Measurements from ENCODE around the gene TRIOBP.
A peak's percentile ranks its signal among the peaks of the same experiment; 100 is the strongest.
"Not testable (repeated sequence)": the region's sequence is repeated elsewhere in the genome, so short reads cannot be mapped to it uniquely, and the experiment has no call there.

Gene TRIOBP

GRCh38 chr22:37777122-37777687 lies 80.4 kb downstream of the TRIOBP start:
- no peak for DNase-seq

GRCh38 chr22:37778370-37779009 lies 81.6 kb downstream of the TRIOBP start:
- no peak for DNase-seq

GRCh38 chr22:37781434-37782059 lies 84.7 kb downstream of the TRIOBP start:
- DNase-seq: no peak

- no peak for DNase-seq
Observed at GRCh38 chr22:37782340-37783168, 85.7 kb downstream of the TRIOBP start.

GRCh38 chr22:37784829-37785495 lies 88.1 kb downstream of the TRIOBP start:
- no peak for DNase-seq

GRCh38 chr22:37790234-37790633 lies 93.4 kb downstream of the TRIOBP start:
- no peak for DNase-seq

GRCh38 chr22:37792494-37792893 lies 95.6 kb downstream of the TRIOBP start:
- no peak for DNase-seq

GRCh38 chr22:37794376-37794775 lies 97.5 kb downstream of the TRIOBP start:
- DNase-seq: no peak

GRCh38 chr22:37796079-37796478 lies 99.2 kb downstream of the TRIOBP start:
- DNase-seq: no peak

- not testable (repeated sequence) for DNase-seq
Observed at GRCh38 chr22:37797259-37797658, 100.4 kb downstream of the TRIOBP start.

- DNase-seq: no peak
Observed at GRCh38 chr22:37797874-37798500, 101.1 kb downstream of the TRIOBP start.

- not testable (repeated sequence) for DNase-seq
Observed at GRCh38 chr22:37799979-37800378, 103.1 kb downstream of the TRIOBP start.

- no peak for DNase-seq
Observed at GRCh38 chr22:37801946-37802309, 105.1 kb downstream of the TRIOBP start.

GRCh38 chr22:37802310-37803194 lies 105.7 kb downstream of the TRIOBP start:
- peak; percentile 10 for DNase-seq

- DNase-seq: no peak
Observed at GRCh38 chr22:37803195-37803638, 106.4 kb downstream of the TRIOBP start.

GRCh38 chr22:37803639-37804351 lies 106.9 kb downstream of the TRIOBP start:
- DNase-seq: no peak

- DNase-seq: no peak
Observed at GRCh38 chr22:37804352-37804880, 107.6 kb downstream of the TRIOBP start.

GRCh38 chr22:37804881-37805809 lies 108.3 kb downstream of the TRIOBP start:
- peak; percentile 34 for DNase-seq

- DNase-seq: no peak
Observed at GRCh38 chr22:37805810-37806277, 109.0 kb downstream of the TRIOBP start.

Measured in MV-4-11 (cell line).